Small intestine (tissue), 7 donors: ENCODE measurements around the gene PCLO. TPM values are rescaled to one million over a fixed set of nuclear protein-coding genes. Genes with fewer than 3 reads are reported as not detected.
"Not testable (repeated sequence)": the region's sequence is repeated elsewhere in the genome, so short reads cannot be mapped to it uniquely, and the experiment has no call there.

ENCODE experiments used
- DNase-seq, 2 donors: peaks; one replicate each; pipeline versions ENCODE4 v3.0.0 to v3.0.0-alpha.2; 2013
- FAIRE-seq: peaks from 2 replicates; lab custom pipeline; 2012; peaks lifted over from hg19 to GRCh38; lab: Jason Lieb, UNC
- H3K27ac ChIP-seq, 3 donors: one replicate each; pipeline ENCODE4 v1.5.1; 2013; ENCODE audit warnings: low read length in 2 of 3, mild to moderate bottlenecking in 2 of 3, control low read depth in 1 of 3, inconsistent platforms in 1 of 3, low read depth in 1 of 3, moderate library complexity in 1 of 3
- H3K27me3 ChIP-seq, 3 donors: one replicate each; pipeline ENCODE4 v1.6.1; 2013; ENCODE audit warnings: low read length in 3 of 3, inconsistent platforms in 1 of 3; ENCODE audit not compliant: control insufficient read depth in 3 of 3, insufficient read depth in 3 of 3
- H3K36me3 ChIP-seq, 3 donors: one replicate each; pipeline ENCODE4 v1.6.1; 2013; ENCODE audit warnings: low read length in 3 of 3, inconsistent platforms in 1 of 3, low read depth in 1 of 3, mild to moderate bottlenecking in 1 of 3, moderate library complexity in 1 of 3; ENCODE audit not compliant: control insufficient read depth in 3 of 3, insufficient read depth in 2 of 3
- H3K4me1 ChIP-seq, 3 donors: one replicate each; pipeline ENCODE4 v1.6.1; 2013; ENCODE audit warnings: low read length in 2 of 3, inconsistent platforms in 1 of 3, low read depth in 1 of 3, mild to moderate bottlenecking in 1 of 3, moderate library complexity in 1 of 3; ENCODE audit not compliant: control insufficient read depth in 3 of 3, insufficient read depth in 2 of 3
- H3K4me3 ChIP-seq, 3 donors: one replicate each; pipeline ENCODE4 v1.5.1; 2013; ENCODE audit warnings: low read length in 3 of 3, control low read depth in 1 of 3, inconsistent platforms in 1 of 3, low read depth in 1 of 3, mild to moderate bottlenecking in 1 of 3, moderate library complexity in 1 of 3
- H3K9me3 ChIP-seq, 2 donors: one replicate each; pipeline ENCODE4 v1.6.1; 2013; ENCODE audit warnings: low read depth in 1 of 2, low read length in 1 of 2; ENCODE audit not compliant: control insufficient read depth in 2 of 2, insufficient read depth in 1 of 2
- whole genome bisulfite sequencing, 3 donors: extraction: QIAGEN DNeasy Blood & Tissue Kit; methylation state at CpG; one replicate each; pipeline ENCODE4 v1.1.7; 2013; 5-methylcytosine and 5-hydroxymethylcytosine counted together
- polyA plus RNA-seq, 4 donors: library from polyadenylated mRNA; stranded (reverse) in 3 of 4; unstranded in 1 of 4; fragments of 200-250 nt in 3 of 4; fragments of 120-200 nt in 1 of 4; gene quantifications; one replicate each; pipeline versions ENCODE4 v1.2.1 to v1.2.3, GENCODE V29; 2013
- donor health status: healthy with polysubstance abuse.
- donor health status: control.
- donor health status: control.
- donor health status: Bipolar disorder and iron deficiency.
- donor health status: healthy.

The PCLO gene
- polyA plus RNA-seq, 4 donors: 2.2 to 7.7 (median 3.0) TPM

- Histone ChIP-seq H3K27me3 (no peaks in the 10 kb centered on the region), H3K4me3 (no peak overlapping the region), H3K4me1 (peaks cover 0 to 1% (median 0%) of the 10 kb centered on the region in 3 donors), H3K36me3 (no peaks in the 10 kb centered on the region), H3K27ac (no peak overlapping the region), H3K9me3 (no peaks in the 10 kb centered on the region)
- 13 to 50% (median 26%) methylated on average over 2 of the region's 2 CpGs for WGBS, 3 donors
- no peak for FAIRE-seq
- DNase-seq: peak; percentile 21 to 87
Measured at GRCh38 chr7:82713506-82713905, 449.2 kb downstream of the PCLO start.

GRCh38 chr7:82706344-82706743, 456.3 kb downstream of the PCLO start:
- H3K27ac ChIP-seq, FAIRE-seq: not testable (repeated sequence)
- 88 to 94% (median 90%) methylated on average over 1 of the region's 1 CpG for WGBS, 3 donors

GRCh38 chr7:82705517-82706260, 457.0 kb downstream of the PCLO start:
- WGBS, 3 donors: 36 to 51% (median 36%) methylated on average over 2 of the region's 2 CpGs
- Histone ChIP-seq H3K27ac (no peak overlapping the region), H3K36me3 (no peaks in the 10 kb centered on the region), H3K4me1 (peaks cover 0 to 2% (median 2%) of the 10 kb centered on the region in 3 donors), H3K27me3 (no peaks in the 10 kb centered on the region), H3K9me3 (no peaks in the 10 kb centered on the region), H3K4me3 (no peak overlapping the region)
- FAIRE-seq (no peak), DNase-seq (no peak)

More at GRCh38 chr7:82706344-82706743, 456.3 kb downstream of the PCLO start:
- not testable (repeated sequence) for H3K36me3 ChIP-seq, DNase-seq, H3K4me3 ChIP-seq, H3K9me3 ChIP-seq, H3K27me3 ChIP-seq, H3K4me1 ChIP-seq

- no peaks in the 10 kb centered on the region for H3K9me3 ChIP-seq
- H3K36me3 ChIP-seq: no peaks in the 10 kb centered on the region
- DNase-seq (no peak), FAIRE-seq (no peak)
- H3K4me3 ChIP-seq: no peak overlapping the region
- H3K27me3 ChIP-seq: no peaks in the 10 kb centered on the region
- H3K4me1 ChIP-seq: peaks cover 3 to 8% (median 6%) of the 10 kb centered on the region in 3 donors
- no peak overlapping the region for H3K27ac ChIP-seq
Measured at GRCh38 chr7:82704121-82704520, 458.6 kb downstream of the PCLO start.
